ENCODE data around the gene SH3D19. TPM values are rescaled to one million over a fixed set of nuclear protein-coding genes. Genes with fewer than 3 reads are reported as not detected.

SH3D19 gene
- total and polyA plus RNA-seq, 2 of the 4 experiments (the other 2 are of a cell fraction) = 14.4 to 27.2 TPM

DNA sequence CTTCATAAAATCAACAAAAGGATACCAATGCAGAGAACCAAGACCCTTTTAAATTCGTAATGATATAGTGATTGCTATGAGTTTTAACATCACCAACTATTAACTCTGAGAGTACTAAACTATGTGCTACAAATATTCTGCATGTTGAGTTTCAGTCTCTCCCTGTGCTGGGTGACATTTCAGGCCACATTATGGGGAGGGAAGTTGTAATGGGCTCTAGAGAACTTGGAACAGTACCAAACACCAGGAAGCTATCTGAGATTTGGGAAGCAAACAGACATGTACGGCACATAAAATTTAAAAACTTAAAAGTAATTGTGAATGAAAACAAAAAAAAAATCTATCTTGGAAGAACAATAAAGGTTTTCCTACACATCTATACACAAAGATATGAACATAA is 108.1 kb downstream of the SH3D19 start:
- POLR2A ChIA-PET (ENCODE audit: unreplicated experiment) = no interaction called here
- in situ Hi-C loops (cut with MboI; ENCODE audit: low sequenced_read_pairs) (no loop called here), intact Hi-C loops (cut with micrococcal nuclease) (no loop called here), dilution Hi-C loops (cut with HindIII; ENCODE audit: low sequenced_read_pairs, unreplicated experiment) (no loop called here)
- CTCF ChIA-PET = interaction anchor here (0.6 kb wide), 1 partner anchor 93 kb away, joined by 4 read pairs; no protein-coding TSS in a partner anchor
- no TSS peak for BruUV-seq (replicated peaks)
- no peak overlapping the region for H2BK120ac ChIP-seq (ENCODE audit: low read depth, low read length)
- H2BK15ac ChIP-seq (ENCODE audit: low read depth, low read length) = no peak overlapping the region
- H3K56ac ChIP-seq (ENCODE audit: extremely low read depth, insufficient read depth, low read length) = no peak overlapping the region
- H4K91ac ChIP-seq (ENCODE audit: insufficient read depth, low read depth, low read length) = no peak overlapping the region
- no peak for DNase-seq
- no peak overlapping the region for H3K4me3 ChIP-seq (ENCODE audit: insufficient read depth, low read depth, low read length)
- no peaks in the 10 kb centered on the region for H3K9me3 ChIP-seq (ENCODE audit: control insufficient read depth, insufficient read depth, low read length)
- H3K36me3 ChIP-seq (ENCODE audit: control insufficient read depth, insufficient read depth, low read length) = no peaks in the 10 kb centered on the region
- H3K27ac ChIP-seq (ENCODE audit: insufficient read depth, low read length) = no peak overlapping the region
- no peak overlapping the region for H2AK5ac ChIP-seq (ENCODE audit: low read depth, low read length)
- no peak overlapping the region for H2AK9ac ChIP-seq (replicated peaks; ENCODE audit: low read depth, low read length, poor library complexity)
- no CpG with 5 or more reads among the region's 2 CpGs for WGBS, 2 experiments (ENCODE audit: extremely low coverage in 2 of 2, insufficient read length in 1 of 2)
- H4K5ac ChIP-seq (ENCODE audit: low read depth, low read length) = no peak overlapping the region
- no peak overlapping the region for H4K8ac ChIP-seq (ENCODE audit: low read depth in 2 of 2, low read length in 2 of 2)
- no peak for ATAC-seq (ENCODE audit: low read depth)
- H3K79me1 ChIP-seq (ENCODE audit: low read depth in 1 of 2, low read length in 2 of 2) = no peaks in the 10 kb centered on the region
- H3K4me1 ChIP-seq (ENCODE audit: control insufficient read depth, insufficient read depth, low read length) = peaks cover 2% of the 10 kb centered on the region; the same call in 1 of the 2 replicates
- H2BK20ac ChIP-seq (ENCODE audit: low read depth, low read length) = no peak overlapping the region
- H3K9me1 ChIP-seq (ENCODE audit: insufficient read depth, low read length) = no peaks in the 10 kb centered on the region; the same call in 1 of the 2 replicates
- no peak overlapping the region for H3K23ac ChIP-seq (ENCODE audit: low read depth, low read length)
- no peak overlapping the region for H3K18ac ChIP-seq (ENCODE audit: low read depth, low read length)
- H3K14ac ChIP-seq (replicated peaks; ENCODE audit: low read depth, low read length) = no peak overlapping the region
- no peak overlapping the region for H3K4ac ChIP-seq (ENCODE audit: low read depth, low read length)
- H2BK5ac ChIP-seq (ENCODE audit: low read depth, low read length, poor library complexity, severe bottlenecking) = no peak overlapping the region
- H2AFZ ChIP-seq (replicated peaks; ENCODE audit: low read length, poor library complexity) = no peak overlapping the region
- no peaks in the 10 kb centered on the region for H4K20me1 ChIP-seq (ENCODE audit: insufficient read depth, low read length)
- H3K9ac ChIP-seq (ENCODE audit: low read depth, low read length) = no peak overlapping the region
- H3K27me3 ChIP-seq (ENCODE audit: control insufficient read depth, insufficient read depth, low read length) = no peaks in the 10 kb centered on the region
- H3K4me2 ChIP-seq (ENCODE audit: low read depth, low read length) = no peak overlapping the region
- TF ChIP-seq CEBPB (IDR thresholded peaks at IDR 0.05; ENCODE audit: low read depth, low read length) (no peak), CHD1 (IDR thresholded peaks at IDR 0.05; ENCODE audit: low read depth, low read length) (no peak), RCOR1 (IDR thresholded peaks at IDR 0.05; ENCODE audit: insufficient replicate concordance, low read length) (no peak), MAFK (IDR thresholded peaks at IDR 0.05; ENCODE audit: low read depth, low read length) (no peak), BHLHE40 (IDR thresholded peaks at IDR 0.05; ENCODE audit: low read depth, low read length) (no peak), FOS (IDR thresholded peaks at IDR 0.05; ENCODE audit: low read depth, low read length) (no peak), RAD21 (IDR thresholded peaks at IDR 0.05; ENCODE audit: low read length) (no peak), RFX5 (IDR thresholded peaks at IDR 0.05; ENCODE audit: low read depth, low read length) (no peak), SMC3 (IDR thresholded peaks at IDR 0.05; ENCODE audit: low read depth, low read length) (no peak)
- TF ChIP-seq, protein P1, sequence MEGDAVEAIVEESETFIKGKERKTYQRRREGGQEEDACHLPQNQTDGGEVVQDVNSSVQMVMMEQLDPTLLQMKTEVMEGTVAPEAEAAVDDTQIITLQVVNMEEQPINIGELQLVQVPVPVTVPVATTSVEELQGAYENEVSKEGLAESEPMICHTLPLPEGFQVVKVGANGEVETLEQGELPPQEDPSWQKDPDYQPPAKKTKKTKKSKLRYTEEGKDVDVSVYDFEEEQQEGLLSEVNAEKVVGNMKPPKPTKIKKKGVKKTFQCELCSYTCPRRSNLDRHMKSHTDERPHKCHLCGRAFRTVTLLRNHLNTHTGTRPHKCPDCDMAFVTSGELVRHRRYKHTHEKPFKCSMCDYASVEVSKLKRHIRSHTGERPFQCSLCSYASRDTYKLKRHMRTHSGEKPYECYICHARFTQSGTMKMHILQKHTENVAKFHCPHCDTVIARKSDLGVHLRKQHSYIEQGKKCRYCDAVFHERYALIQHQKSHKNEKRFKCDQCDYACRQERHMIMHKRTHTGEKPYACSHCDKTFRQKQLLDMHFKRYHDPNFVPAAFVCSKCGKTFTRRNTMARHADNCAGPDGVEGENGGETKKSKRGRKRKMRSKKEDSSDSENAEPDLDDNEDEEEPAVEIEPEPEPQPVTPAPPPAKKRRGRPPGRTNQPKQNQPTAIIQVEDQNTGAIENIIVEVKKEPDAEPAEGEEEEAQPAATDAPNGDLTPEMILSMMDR (conservative IDR thresholded peaks at IDR 0.05; ENCODE audit: low read depth, low read length) = no peak
